Measurements from ENCODE around the gene RAVER1.

Gene RAVER1

DNA sequence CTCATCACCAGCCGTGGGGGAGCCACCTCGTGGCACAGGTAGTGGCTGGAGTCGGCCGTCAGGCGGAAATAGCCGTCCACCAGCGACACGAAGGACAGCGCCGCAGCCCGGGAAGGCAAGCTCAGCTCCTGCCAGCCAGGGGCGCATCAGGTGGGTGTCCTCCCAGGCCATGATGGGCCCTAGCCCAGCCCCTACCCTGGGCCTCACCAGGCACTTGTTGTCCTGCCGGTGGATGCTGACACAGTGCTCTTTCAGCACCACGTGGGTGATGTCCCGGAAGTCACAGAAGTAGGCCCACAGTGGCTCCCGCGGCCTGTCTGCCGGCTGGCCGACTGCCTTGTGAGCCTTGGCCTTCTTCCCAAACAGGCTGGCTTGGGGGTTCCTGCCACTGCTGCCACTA lies 31.3 kb upstream of the RAVER1 start:
- no peak for TF ChIP-seq POLR2AphosphoS5 (IDR thresholded peaks at IDR 0.05; ENCODE audit: low read depth, low read length)
- no peak for TF ChIP-seq TAF1 (IDR thresholded peaks at IDR 0.05; ENCODE audit: borderline replicate concordance, insufficient read depth, low read length)
- no peak for TF ChIP-seq SIN3A (IDR thresholded peaks at IDR 0.05; ENCODE audit: borderline replicate concordance, insufficient read depth, low read length)
- TF ChIP-seq, protein P1, sequence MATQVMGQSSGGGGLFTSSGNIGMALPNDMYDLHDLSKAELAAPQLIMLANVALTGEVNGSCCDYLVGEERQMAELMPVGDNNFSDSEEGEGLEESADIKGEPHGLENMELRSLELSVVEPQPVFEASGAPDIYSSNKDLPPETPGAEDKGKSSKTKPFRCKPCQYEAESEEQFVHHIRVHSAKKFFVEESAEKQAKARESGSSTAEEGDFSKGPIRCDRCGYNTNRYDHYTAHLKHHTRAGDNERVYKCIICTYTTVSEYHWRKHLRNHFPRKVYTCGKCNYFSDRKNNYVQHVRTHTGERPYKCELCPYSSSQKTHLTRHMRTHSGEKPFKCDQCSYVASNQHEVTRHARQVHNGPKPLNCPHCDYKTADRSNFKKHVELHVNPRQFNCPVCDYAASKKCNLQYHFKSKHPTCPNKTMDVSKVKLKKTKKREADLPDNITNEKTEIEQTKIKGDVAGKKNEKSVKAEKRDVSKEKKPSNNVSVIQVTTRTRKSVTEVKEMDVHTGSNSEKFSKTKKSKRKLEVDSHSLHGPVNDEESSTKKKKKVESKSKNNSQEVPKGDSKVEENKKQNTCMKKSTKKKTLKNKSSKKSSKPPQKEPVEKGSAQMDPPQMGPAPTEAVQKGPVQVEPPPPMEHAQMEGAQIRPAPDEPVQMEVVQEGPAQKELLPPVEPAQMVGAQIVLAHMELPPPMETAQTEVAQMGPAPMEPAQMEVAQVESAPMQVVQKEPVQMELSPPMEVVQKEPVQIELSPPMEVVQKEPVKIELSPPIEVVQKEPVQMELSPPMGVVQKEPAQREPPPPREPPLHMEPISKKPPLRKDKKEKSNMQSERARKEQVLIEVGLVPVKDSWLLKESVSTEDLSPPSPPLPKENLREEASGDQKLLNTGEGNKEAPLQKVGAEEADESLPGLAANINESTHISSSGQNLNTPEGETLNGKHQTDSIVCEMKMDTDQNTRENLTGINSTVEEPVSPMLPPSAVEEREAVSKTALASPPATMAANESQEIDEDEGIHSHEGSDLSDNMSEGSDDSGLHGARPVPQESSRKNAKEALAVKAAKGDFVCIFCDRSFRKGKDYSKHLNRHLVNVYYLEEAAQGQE (IDR thresholded peaks at IDR 0.05; ENCODE audit: insufficient read depth in 1 of 2, low read depth in 2 of 2, low read length in 2 of 2), result no peak
- no peak for TF ChIP-seq FOXP2 (optimal IDR thresholded peaks at IDR 0.05; ENCODE audit: borderline replicate concordance, extremely low read depth, extremely low read length, insufficient read depth)

DNA sequence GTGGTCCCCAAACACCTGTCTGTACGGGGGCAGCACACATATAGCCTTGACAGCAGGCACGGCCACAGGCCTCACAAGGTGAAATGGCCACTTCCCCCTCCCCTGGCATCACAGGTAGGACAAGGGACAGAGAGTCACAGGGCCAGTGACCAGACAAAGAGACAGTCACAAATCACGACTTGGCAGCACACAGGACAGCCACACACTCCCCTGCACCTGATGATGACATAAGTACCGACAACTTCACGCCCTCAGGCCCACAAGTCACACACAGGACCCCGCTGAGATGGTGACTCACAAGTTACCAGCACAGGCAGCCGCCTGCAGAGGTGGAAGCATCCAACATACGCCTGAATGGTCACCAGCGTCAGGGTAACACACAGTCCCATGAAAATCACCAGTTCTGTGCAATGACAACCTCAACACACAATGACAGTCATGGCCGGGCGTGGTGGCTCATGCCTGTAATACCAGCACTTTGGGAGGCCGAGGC lies 30.5 kb upstream of the RAVER1 start:
- TF ChIP-seq SIN3A (IDR thresholded peaks at IDR 0.05; ENCODE audit: borderline replicate concordance, insufficient read depth, low read length) (no peak), POLR2AphosphoS5 (IDR thresholded peaks at IDR 0.05; ENCODE audit: low read depth, low read length) (no peak), FOXP2 (optimal IDR thresholded peaks at IDR 0.05; ENCODE audit: borderline replicate concordance, extremely low read depth, extremely low read length, insufficient read depth) (no peak), TAF1 (IDR thresholded peaks at IDR 0.05; ENCODE audit: borderline replicate concordance, insufficient read depth, low read length) (no peak)
- TF ChIP-seq, protein P1 (IDR thresholded peaks at IDR 0.05; ENCODE audit: insufficient read depth in 1 of 2, low read depth in 2 of 2, low read length in 2 of 2), result no peak

DNA sequence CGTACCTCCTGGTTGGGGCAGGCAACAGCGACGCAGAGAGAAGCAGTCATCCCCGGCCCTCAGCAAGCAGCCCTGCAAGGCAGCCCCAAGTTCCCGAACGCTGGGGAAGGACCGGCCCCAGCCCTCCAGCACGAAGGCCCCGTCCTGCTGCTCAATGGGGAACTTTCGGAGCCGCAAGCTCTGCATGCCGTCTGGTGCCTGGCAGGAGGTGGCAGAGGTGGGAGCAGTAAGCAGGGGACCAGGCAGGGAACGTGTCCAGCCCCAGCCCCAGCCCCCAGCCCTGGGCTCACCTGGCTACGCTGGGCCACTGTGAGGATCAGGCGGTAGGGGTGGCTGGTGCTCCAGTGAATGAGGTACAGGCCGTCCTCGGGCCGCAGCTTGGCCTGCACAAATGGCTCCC lies 28.9 kb upstream of the RAVER1 start:
- TF ChIP-seq POLR2AphosphoS5 (IDR thresholded peaks at IDR 0.05; ENCODE audit: low read depth, low read length) (no peak), FOXP2 (optimal IDR thresholded peaks at IDR 0.05; ENCODE audit: borderline replicate concordance, extremely low read depth, extremely low read length, insufficient read depth) (no peak), SIN3A (IDR thresholded peaks at IDR 0.05; ENCODE audit: borderline replicate concordance, insufficient read depth, low read length) (no peak), TAF1 (IDR thresholded peaks at IDR 0.05; ENCODE audit: borderline replicate concordance, insufficient read depth, low read length) (no peak)
- TF ChIP-seq, protein P1 (IDR thresholded peaks at IDR 0.05; ENCODE audit: insufficient read depth in 1 of 2, low read depth in 2 of 2, low read length in 2 of 2), result no peak

DNA sequence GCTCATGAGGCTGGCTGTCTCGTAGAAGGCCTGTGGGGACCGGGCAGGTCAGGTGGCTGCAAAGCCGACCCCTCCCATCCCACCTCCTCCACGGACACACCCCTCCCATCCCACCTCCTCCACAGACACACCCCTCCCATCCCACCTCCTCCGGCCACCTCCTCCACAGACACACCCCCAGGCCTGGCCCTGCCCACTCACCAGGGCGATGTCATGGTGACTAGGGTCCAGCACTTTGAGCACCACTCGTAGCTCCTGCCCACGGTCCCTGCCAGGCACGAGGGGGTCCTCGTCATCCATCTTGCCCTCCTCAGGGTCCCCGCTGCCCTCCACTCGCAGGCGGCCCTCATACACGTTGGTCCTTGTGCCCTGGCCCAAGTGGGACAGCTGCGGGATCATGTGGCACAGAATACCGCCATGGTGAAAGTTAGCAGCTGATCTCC lies 28.3 kb upstream of the RAVER1 start:
- TF ChIP-seq POLR2AphosphoS5 (IDR thresholded peaks at IDR 0.05; ENCODE audit: low read depth, low read length), result no peak
- no peak for TF ChIP-seq FOXP2 (optimal IDR thresholded peaks at IDR 0.05; ENCODE audit: borderline replicate concordance, extremely low read depth, extremely low read length, insufficient read depth)
- no peak for TF ChIP-seq SIN3A (IDR thresholded peaks at IDR 0.05; ENCODE audit: borderline replicate concordance, insufficient read depth, low read length)
- TF ChIP-seq, protein P1 (IDR thresholded peaks at IDR 0.05; ENCODE audit: insufficient read depth in 1 of 2, low read depth in 2 of 2, low read length in 2 of 2), result no peak
- no peak for TF ChIP-seq TAF1 (IDR thresholded peaks at IDR 0.05; ENCODE audit: borderline replicate concordance, insufficient read depth, low read length)

DNA sequence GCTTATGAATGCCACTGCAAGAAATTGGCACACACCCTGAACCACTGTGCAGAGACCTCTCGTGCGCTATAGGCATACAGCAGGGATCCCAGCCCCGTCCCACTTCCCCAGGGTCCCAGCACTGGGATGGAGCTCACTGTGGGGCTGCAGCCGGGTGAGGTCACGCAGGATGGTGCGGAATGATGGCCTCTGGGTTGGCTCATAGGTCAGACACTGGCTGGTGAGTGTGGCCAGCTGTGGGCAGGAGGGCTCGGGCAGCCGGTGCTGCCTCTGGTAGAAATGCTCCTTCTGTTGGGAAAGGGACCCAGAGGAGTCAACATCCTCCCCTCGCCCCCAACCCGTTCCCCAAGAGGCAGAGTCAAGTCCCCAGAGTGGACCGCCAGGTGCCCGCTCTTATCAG lies 23.1 kb upstream of the RAVER1 start:
- TF ChIP-seq, protein P1 (IDR thresholded peaks at IDR 0.05; ENCODE audit: insufficient read depth in 1 of 2, low read depth in 2 of 2, low read length in 2 of 2), result no peak
- TF ChIP-seq FOXP2 (optimal IDR thresholded peaks at IDR 0.05; ENCODE audit: borderline replicate concordance, extremely low read depth, extremely low read length, insufficient read depth) (no peak), POLR2AphosphoS5 (IDR thresholded peaks at IDR 0.05; ENCODE audit: low read depth, low read length) (no peak), SIN3A (IDR thresholded peaks at IDR 0.05; ENCODE audit: borderline replicate concordance, insufficient read depth, low read length) (no peak), TAF1 (IDR thresholded peaks at IDR 0.05; ENCODE audit: borderline replicate concordance, insufficient read depth, low read length) (no peak)
